HG02763 (cell line): ENCODE results near the gene AKNA.
"Not testable (repeated sequence)": the region's sequence is repeated elsewhere in the genome, so short reads cannot be mapped to it uniquely, and the experiment has no call there.

Source experiments
- ATAC-seq: cut with Tn5 transposase; IDR thresholded peaks from one replicate; pipeline ENCODE4 v1.9.1; 2021; ENCODE audit warnings: mild to moderate bottlenecking, moderate library complexity; ENCODE audit not compliant: unreplicated experiment

AKNA gene

DNA sequence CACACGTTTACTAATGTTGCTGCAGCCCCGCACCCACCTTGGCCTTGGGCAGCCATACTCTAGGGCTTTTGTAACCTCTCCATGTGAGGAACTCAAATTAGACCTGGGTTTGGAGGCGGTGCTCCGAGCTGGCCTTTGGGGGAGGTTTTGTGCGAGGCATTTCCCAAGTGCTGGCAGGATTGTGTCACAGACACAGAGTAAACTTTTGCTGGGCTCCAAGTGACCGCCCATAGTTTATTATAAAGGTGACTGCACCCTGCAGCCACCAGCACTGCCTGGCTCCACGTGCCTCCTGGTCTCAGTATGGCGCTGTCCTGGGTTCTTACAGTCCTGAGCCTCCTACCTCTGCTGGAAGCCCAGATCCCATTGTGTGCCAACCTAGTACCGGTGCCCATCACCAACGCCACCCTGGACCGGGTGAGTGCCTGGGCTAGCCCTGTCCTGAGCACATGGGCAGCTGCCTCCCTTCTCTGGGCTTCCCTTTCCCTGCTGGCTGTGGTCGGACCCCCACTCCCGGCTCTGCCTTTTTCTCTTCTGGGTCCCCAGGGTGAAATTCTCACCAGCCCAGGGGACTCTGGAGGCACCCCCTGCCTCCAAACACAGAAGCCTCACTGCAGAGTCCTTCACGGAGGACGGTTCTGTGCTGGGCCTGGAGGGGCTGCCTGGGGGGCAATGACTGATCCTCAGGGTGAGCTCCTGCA lies 64.8 kb downstream of the AKNA start, which contains the start of gene ORM1:
ORM1 (plus strand) TSS at position 268 of the 701 bp plus-strand sequence; CDS start at position 304, 36 bp downstream.
- ATAC-seq: not testable (repeated sequence)

DNA sequence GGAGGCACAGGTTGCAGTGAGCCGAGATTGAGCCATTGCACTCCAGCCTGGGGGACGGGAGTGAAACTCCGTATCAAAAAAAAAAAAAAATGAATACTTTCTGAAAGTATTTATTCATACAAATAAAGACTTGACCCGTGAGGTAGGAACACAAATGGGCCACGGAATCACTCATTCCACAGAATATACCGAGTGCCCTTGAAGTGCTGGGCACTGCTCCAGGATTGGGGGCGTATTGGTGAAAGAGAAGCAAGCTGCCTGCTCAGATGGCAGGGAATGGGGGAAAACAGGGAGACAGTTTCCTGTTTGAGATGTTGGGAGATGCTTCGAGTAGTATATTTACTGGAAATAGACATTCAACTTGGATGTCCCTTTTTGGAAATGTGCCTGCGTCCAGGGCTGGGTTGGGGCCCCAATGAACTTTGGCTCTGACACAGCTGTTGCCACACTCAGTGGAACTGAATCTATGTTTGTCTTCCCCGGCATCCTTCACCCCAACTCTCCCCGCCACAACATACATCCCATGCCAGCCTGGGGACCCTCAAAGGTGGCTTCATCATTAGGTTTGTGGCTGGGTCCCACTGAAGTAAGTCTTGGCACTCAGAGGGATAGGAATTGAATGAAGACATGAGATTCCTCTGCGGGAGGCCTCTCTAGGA lies 65.5 kb downstream of the AKNA start:
- ATAC-seq: not testable (repeated sequence)

DNA sequence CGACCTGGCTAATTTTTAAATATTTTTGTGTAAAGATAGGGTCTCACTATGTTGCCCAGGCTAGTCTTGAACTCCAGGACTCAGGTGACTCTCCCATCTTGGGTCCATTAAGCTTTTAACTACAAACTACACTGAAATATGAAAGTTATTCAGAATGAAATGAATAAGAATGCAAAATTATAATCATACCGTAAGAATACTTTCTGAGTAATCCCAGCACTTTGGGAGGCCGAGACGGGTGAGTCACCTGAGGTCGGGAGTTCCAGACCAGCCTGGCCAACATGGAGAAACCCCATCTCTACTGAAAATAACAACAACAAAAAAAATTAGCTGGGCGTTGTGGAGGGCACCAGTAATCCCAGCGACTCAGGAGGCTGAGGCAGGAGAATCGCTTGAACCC lies 66.0 kb downstream of the AKNA start:
- ATAC-seq: no peak

DNA sequence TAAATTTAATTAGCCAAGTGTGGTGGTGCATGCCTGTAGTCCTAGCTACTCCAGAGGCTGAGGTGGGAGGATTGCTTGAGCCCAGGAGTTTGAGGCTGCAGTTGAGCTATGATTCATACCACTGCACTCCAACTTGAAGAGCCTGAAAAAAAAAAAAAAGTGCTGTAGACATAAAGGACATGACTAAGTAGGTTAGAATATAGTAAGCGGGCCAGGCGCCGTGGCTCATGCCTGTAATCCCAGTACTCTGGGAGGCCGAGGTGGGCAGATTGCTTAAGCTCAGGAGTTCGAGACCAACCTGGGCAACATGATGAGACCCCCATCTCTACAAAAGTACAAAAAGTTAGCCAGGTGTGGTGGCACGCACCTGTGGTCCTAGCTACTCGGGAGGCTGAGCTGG lies 67.1 kb downstream of the AKNA start:
- ATAC-seq: not testable (repeated sequence)

DNA sequence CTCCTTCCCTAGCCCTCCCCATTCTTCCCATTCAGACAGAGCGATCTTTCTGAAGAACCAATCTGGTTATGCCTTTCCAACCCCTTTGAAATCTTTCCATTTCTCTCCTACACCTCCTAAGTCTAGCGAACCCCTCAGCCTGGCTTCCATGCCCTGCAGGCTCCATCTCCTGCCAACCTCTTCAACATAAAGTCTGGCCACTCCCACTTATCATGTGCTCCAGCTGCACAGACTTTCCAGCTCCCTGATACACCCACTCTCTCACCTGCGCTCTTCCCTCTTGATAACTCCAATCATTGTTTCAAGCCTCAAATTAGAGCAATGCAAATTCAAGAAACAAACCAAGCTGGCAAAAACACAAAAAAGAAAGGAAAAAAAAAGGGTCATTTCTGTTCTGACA lies 68.6 kb downstream of the AKNA start:
- no peak for ATAC-seq

DNA sequence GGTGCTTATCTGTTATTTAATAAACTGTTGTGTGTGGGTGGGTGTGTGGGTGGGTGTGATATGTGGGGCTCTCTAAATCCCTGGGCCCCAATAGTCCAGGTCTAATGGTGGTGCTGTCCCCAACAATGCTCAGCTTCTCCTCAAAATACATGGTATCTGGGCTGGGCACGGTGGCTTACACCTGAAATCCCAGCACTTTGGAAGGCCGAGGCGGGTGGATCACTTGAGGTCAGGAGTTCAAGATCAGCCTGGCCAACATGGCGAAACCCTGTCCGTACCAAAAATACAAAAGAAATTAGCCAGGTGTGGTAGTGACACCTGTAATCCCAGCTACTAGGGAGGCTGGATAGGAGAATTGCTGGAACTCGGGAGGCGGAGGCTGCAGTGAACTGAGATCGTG lies 69.4 kb downstream of the AKNA start:
- no peak for ATAC-seq

DNA sequence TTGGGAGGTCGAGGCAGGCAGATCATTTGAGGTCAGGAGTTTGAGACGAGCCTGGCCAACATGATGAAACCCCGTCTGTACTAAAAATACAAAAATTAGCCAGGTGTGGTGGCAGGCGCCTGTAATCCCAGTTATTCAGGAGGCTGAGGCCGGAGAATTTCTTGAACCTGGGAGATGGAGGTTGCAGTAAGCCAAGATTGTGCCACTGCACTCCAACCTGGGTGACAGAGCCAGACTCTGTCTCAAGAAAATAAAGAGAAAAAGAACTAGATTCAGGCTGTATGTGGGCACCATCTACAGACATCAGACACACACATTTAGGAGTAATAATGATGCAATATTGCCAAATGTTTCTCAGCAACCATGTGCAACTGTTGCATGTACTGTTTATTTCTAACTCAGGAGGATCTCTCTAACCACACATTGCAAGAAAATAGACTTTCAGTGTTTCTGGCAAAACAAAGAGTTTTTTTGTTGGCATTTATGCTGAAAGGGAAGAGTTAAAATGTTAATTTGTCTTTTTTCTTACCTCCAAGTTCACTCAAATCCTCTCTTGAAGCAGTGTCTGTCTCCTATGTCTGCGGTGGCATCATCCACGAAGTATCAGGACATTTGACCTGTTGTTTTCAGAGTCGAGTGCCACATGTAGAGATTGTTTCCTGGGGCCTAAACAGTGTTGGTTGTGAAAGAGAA lies 70.0 kb downstream of the AKNA start:
- no peak for ATAC-seq

DNA sequence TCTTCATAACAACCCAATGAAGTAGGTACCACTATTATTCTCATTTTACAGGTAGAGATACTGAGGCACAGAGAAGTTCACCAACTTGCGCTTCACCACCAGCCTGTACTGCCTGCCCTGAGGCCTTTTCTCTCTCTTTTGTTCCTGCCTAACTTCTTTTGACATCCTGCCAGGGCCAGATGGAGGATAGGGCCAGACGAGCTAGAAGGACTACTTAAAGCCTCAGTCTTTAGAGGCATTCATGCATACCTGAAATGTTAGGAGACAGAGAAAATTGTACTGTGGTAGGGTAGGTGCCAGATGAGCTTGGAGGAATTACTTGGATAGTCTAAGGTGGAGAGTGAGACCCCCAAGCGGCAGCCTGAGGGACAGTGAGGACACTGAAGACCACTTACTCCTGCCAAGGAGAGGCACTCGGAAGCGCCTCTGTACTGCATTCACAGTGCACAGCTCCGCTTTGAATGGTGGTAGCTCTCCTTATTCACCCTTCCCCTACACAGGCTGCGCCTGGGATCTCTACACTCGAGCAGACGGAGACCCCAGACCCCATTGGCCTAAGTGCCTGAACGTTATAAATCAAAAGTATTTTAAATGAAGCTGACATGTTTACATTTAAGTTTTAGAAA lies 71.1 kb downstream of the AKNA start:
- no peak for ATAC-seq

DNA sequence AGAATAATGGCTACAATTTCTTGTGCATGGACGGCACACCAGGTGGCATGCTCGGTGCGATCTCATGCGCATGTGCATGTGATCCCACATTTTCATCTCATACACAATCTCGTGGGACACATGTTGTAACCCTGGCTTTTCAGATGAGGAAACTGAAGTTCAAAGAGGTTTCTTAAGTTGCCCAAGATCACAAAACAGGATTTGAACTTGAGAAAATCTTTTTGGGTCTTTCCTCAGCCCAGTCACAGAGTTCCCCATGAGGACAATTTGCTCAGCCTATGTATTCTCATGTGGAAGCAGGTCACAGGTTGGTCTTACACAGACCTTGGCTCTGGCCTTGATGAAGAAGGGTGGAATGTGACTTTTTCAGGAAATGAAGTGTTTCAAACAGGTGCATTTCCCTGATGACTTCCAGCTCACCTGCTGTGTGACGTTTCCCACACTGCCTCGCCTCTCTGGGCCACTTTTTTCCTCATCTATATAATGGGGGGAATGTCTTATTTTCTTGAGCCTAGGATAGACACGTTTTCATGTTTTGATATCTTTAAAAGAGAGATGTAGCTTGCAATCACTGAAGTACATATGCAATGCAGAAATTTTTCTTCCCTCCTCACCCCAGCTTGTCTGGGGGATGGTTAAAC lies 71.9 kb downstream of the AKNA start:
- ATAC-seq: no peak

DNA sequence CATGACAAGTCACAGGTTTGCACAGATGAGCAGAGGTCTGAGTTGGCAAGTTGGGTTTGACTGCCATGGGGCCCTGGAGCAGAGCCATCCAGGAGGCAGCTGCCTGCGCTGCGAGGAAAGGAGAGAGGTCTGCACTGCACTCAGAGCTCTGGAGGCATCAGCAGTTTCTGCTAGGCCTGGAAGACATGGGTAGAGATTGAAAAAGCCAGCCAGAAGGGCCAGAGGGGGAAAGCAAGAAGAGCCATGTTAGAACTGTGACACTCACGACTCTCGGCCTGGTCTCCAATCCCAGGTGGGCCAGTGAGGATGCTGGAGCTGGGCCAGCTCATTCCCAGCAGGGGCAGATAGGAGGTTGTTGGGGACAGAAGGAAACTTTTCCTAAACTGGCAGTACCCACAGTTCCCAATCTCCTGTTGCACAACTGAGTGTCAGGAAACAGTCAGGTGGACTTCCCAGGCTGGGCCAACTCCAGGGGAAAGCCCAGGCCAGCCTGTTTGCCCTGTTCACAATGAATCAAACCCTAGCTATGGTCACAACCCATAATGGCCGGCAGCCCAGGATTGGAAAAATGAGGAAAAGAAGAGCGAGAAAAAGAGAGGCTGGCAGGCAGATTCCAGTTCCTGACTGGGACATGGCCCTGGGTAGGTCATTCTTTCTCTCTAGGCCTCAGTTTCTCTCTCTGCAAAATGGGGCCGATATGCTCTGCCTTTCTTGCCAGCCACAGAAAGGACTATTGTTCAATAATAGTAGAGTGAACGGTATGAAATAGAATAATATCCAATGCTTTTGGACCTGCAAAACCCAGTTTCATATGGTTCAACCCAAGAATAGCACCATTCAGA lies 72.7 kb downstream of the AKNA start:
- ATAC-seq: no peak

DNA sequence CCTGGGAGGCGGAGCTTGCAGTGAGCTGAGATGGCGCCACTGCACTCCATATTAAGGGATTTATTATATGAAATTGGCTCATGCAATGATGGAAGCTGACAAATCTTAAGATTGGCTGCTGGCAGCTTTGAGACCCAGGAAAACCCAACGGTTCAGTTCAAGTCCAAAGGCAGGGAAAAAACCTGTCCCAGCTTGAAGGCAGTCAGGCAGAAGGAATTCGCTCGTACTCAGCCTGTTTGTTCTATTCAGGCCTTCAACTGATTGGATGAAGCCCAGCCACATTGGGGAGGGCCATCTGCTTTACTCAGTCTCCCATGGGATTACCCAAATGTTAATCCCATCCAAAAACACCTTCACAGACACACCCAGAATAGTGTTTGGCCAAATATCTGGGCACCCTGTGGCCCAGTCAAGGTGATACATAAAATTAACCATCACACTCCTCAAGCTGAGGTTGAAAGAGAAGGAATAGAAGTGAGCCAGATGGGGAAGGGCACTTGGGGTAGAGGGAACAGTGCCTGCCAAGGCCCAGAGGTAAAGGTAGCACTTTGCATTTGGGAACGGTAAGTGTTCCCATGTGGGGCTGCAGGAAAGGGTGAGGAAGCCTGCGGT lies 73.4 kb downstream of the AKNA start:
- no peak for ATAC-seq

DNA sequence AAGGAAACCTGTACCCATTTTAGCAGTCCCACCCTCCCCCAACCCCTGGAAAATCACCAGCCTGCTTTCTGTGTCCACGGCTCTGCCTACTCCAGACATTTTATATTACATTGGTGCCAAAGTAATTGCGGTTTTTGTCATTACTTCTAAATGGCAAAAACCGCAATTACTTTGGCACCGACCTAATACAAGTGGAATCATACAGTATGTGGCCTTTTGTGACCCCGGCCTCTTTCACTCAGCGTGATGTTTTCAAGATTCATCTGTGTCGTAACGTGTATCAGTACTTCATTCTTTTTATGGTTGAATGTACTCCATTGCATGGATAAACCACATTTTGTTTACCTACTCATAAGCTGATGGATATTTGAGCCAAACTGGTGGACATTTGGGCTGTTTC lies 74.6 kb downstream of the AKNA start:
- no peak for ATAC-seq

DNA sequence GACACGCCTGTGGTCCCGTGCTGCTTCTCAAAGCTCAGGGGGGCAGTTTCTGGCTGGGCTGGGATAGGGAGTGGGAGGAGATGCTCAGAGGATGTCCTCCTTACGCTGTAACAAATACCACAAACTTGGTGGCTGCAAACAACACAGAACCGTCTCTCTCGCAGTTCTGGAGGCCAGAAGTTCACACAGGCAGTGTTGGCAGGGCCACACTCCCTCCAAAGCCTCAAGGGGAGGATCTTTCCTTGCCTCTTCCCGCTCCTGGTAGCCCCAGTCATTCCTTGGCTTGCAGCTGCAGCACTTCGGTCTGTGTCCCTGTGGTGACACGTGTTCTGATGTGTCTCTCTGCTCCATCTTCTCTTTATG lies 75.3 kb downstream of the AKNA start:
- ATAC-seq: no peak

DNA sequence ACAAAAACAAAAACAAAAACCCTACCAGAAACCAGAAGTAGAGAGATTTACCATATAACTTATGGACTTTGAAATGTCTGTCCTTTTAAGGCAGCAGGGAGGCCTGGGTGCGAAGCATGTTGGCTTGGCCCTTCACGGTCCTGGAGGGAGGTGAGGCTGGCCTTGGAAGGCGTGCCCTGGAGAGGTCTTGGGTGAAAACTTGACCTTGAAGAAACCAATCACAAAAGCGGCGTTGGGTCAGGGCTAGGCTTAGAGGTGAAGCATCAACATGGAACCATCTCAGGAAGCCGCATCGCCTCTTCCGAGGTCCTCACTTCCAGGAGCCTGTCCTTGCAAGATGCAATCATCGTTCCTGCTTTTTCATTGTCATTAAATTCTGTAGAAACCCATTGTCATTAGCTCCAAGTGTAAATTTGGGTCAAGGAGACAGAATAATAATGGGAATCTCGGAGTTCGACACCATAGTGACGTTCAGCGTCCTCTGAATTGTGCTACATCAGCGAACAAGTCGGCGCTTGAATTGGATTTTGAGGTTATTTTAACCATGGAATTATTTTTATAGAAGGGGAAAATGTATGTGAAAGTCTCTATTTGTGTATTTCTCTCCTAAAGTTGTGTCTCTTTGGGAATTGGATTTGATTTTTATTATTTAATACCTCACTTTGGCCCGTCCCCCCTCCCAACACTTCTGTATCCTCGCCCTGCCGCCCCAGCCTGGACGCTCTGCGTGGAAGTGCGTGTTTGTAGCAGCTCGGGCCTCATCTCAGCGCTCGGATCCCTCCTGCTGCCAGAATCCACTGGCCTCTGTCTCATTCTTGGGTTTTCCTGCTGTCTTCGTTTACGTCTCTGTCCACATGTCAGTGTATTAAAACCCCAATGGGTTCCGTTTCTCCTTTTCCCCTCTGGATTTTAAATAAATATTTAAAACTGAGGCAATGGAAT lies 75.9 kb downstream of the AKNA start:
- no peak for ATAC-seq

DNA sequence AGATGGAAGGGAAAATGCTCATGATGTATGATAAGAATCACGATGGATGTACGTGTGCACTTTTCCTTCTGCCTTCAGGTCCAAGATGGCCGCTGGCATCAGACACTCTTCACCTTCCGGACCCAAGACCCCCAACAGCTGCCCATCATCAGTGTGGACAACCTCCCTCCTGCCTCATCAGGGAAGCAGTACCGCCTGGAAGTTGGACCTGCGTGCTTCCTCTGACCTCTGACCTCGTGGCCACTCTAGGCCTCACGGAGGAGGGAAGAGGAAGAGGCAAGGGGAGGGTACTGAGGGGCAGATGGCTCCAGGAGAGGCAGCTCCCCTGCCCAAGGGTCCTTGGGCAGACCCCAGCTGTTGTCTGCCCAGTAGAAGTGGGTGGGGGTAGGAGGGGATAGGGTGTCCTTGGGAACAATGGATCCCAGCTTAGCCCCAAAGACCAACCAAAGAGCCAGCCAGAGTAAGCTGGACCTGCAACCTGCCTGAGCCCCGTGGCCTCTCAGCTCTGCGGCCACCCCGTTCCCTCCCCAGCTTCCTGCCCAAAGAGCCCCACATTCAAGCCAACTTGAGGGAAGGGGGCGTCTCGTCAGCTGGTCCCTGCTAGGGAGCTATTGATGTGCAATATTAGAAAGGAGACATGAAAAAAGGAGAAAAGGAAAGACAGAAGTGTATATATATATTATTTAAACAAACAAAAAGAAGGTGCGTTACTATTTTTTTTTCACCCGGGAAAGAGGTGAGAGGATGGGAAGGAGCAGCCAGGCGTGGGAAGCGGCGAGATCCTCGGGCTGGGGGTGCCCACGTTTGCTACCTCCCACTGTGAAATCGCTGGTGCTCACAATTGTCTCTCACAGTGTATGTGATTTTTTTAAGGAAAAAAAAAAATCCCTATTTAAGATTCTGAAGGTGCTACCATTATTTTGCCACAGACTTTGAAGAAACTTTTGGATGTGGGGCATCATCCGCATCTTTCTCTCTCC lies 77.0 kb downstream of the AKNA start:
- ATAC-seq: no peak

DNA sequence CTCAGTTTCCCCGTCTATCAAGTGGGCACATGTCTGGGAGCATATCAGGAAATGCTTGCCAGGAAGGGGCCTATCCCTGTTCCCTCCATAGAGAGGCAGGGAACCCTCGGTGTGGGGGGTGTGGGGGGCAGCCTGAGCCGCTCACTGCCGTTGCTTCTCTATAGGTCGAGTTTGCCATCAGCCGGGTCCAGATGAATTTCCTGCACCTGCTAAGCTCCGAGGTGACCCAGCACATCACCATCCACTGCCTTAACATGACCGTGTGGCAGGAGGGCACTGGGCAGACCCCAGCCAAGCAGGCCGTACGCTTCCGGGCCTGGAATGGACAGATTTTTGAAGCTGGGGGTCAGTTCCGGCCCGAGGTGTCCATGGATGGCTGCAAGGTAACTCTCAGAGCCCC lies 78.7 kb downstream of the AKNA start:
- no peak for ATAC-seq

DNA sequence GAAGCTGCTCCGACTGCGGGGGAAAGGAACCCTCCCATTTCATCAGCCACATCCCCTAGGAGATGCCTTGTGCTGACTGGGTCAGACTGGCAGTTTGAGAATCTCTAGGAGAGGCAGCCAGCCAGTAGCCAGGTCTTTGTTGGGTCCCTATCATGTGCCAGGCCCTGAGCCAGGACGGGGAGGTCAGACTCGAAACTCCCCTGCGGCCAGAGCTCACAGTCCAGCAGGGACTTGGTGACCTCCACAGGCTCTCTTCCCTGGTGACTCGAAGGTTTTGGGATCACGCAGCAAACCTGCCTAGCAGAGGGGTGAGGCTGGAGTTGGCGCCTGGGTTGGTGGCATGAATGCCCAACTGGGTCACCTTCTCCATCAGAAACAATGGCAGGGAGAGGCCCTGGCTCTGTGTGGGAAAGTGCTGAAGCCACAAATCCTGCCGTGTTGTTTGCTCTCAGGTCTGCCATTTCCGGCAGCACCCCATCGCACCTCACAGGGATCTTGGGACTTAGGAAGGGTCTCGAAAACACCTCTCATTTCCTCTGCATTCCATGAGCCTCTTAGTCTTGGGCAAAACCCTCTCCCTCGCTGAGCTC lies 79.3 kb downstream of the AKNA start:
- no peak for ATAC-seq
